Thymus (tissue), 11 donors: ENCODE measurements around the gene IPMK. TPM values are rescaled to one million over a fixed set of nuclear protein-coding genes. Genes with fewer than 3 reads are reported as not detected.
"Not testable (repeated sequence)": the region's sequence is repeated elsewhere in the genome, so short reads cannot be mapped to it uniquely, and the experiment has no call there.

Experiments
- DNase-seq, 9 donors: peaks; one replicate each; pipeline ENCODE4 v3.0.0-alpha.2; 2013; ENCODE audit warnings: low spot score in 9 of 9, low read depth in 6 of 9, missing footprints in 1 of 9
- H3K27ac ChIP-seq, 2 donors: one replicate each; pipeline ENCODE4 v1.5.1; 2013; ENCODE audit warnings: control low read depth in 1 of 2, low read depth in 1 of 2, low read length in 1 of 2, mild to moderate bottlenecking in 1 of 2, moderate library complexity in 1 of 2
- H3K27me3 ChIP-seq, 2 donors: one replicate each; pipeline ENCODE4 v1.5.1; 2013; ENCODE audit warnings: low read length in 1 of 2; ENCODE audit not compliant: control insufficient read depth in 2 of 2, insufficient read depth in 1 of 2
- H3K36me3 ChIP-seq, 2 donors: one replicate each; pipeline ENCODE4 v1.5.1; 2013; ENCODE audit warnings: low read length in 1 of 2, mild to moderate bottlenecking in 1 of 2, moderate library complexity in 1 of 2; ENCODE audit not compliant: control insufficient read depth in 2 of 2, insufficient read depth in 2 of 2
- H3K4me1 ChIP-seq, 2 donors: one replicate each; pipeline ENCODE4 v1.5.1; 2013; ENCODE audit warnings: low read length in 2 of 2; ENCODE audit not compliant: control insufficient read depth in 2 of 2, insufficient read depth in 2 of 2
- H3K4me3 ChIP-seq, 2 donors: one replicate each; pipeline ENCODE4 v1.5.1; 2013; ENCODE audit warnings: low read length in 2 of 2, control low read depth in 1 of 2, mild to moderate bottlenecking in 1 of 2
- H3K9me3 ChIP-seq, 2 donors: one replicate each; pipeline ENCODE4 v1.5.1; 2013; ENCODE audit warnings: low read length in 1 of 2, mild to moderate bottlenecking in 1 of 2; ENCODE audit not compliant: control insufficient read depth in 2 of 2, insufficient read depth in 1 of 2
- WGBS: extraction: QIAGEN DNeasy Blood & Tissue Kit; methylation state at CpG from one replicate; pipeline ENCODE4 v1.1.7; 2013; 5-methylcytosine and 5-hydroxymethylcytosine counted together
- polyA plus RNA-seq: library from polyadenylated mRNA; stranded (reverse); fragments of 200-250 nt; gene quantifications from one replicate; pipeline ENCODE4 v1.2.3, GENCODE V29; 2013
- total RNA-seq: library from RNA; stranded (reverse); fragments of 120-200 nt; gene quantifications from one replicate; pipeline ENCODE4 v1.2.4, GENCODE V29; 2013
- donor health status: healthy.

Gene IPMK
- total and polyA plus RNA-seq, 2 donors, result 4.5 to 5.2 TPM

DNA sequence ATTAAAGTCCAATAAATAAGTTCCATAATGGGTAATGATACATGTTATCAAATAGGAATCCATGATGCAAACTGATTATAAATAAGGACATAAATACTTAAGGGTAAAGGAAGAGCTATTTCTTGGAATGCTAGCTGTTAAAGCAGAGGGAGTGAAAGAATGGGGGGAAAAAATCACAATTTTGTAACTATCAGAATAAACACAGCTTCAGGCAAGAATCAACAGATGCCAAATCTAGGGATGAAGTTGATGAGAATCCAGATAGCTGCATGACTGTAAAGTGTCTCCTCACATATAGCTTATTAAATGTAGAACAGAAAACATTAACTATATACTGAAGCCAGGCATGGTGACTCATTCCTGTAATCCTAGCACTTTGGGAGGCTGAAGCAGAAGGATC lies 4.9 kb downstream of the IPMK start:
- Histone ChIP-seq H3K27me3 (no peaks in the 10 kb centered on the region), H3K27ac (no peak overlapping the region), H3K4me3 (no peak overlapping the region), H3K9me3 (no peaks in the 10 kb centered on the region), H3K36me3 (no peaks in the 10 kb centered on the region), H3K4me1 (no peaks in the 10 kb centered on the region)
- no peak for DNase-seq

GRCh38 chr10:58260334-58260733 lies 7.4 kb downstream of the IPMK start:
- no peak overlapping the region for H3K27ac ChIP-seq

DNA sequence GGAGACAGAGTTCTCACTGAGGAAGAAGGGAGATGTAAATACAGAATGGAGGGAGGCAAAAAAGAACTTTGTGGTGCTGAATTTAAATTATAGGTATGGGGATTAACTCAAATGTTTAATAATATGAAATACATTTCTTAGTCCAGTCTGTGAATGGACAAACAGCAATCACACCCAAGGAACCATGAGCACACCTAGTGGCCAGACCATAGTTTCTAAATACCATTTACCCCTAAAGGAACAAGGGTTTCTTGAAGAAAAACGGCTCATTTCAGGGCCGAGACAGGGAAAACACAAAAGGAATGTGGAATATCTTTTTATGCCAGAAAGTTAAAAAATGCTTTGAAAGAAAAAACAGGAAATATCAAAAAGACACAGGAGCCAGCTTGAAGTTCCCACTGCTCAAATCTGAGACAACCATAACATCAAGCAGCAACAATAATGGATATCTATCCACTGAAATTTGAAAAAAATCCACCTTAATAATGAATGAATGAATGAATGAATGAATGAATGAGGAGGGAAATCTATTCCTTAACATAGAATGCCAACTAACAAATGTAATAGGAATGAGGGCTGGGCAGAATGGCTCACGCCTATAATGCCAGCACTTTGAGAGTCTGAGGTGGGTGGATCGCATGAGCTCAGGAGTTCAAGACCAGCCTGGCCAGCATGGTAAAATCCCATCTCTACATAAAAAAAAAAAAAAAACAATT lies 8.6 kb downstream of the IPMK start:
- WGBS, result 96% methylated on average over 4 of the region's 4 CpGs
- Histone ChIP-seq H3K4me3 (no peak overlapping the region), H3K27ac (no peak overlapping the region), H3K36me3 (peaks cover 0 to 4% of the 10 kb centered on the region in 2 donors), H3K27me3 (no peaks in the 10 kb centered on the region), H3K4me1 (peaks cover 0 to 3% of the 10 kb centered on the region in 2 donors), H3K9me3 (no peaks in the 10 kb centered on the region)
- no peak for DNase-seq

More at GRCh38 chr10:58260334-58260733, 7.4 kb downstream of the IPMK start:
- Histone ChIP-seq H3K9me3 (no peaks in the 10 kb centered on the region), H3K4me1 (no peaks in the 10 kb centered on the region), H3K4me3 (no peak overlapping the region), H3K27me3 (no peaks in the 10 kb centered on the region), H3K36me3 (no peaks in the 10 kb centered on the region)
- DNase-seq, result no peak

DNA sequence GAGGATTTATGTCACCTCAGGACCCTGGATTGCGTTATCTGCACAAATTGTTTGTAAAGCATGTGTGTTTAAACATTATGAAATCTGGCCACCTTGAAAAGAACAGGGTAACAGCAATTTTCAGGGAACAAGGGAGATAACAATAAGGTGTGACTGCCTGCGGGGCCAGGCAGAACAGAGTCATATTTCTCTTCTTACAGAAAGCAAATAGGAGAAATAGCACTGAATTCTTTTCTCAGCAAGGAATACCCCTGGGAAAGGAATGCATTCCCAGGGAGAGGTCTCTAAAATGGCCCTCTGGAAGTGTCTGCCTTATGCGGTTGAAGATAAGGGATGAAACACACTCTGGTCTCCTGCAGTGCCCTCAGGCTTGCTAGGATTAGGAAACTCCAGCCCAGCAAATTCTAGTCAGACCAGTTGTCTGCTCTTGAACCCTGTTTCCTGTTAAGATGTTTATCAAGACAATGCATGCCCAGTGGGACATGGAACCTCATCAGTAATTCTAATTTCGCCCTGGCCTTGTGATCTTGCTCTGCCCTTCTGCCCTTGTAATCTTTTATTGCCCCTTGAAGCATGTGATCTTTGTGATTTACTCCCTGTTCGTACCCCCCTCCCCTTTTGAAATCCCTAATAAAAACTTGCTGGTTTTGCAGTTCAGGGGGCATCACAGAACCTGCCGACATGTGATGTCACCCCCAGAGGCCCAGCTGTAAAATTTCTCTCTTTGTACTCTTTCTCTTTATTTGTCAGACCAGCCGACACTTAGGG lies 11.5 kb downstream of the IPMK start:
- H3K4me3 ChIP-seq, H3K36me3 ChIP-seq, H3K9me3 ChIP-seq, H3K27me3 ChIP-seq, DNase-seq, H3K27ac ChIP-seq, H3K4me1 ChIP-seq: not testable (repeated sequence)
- WGBS, result over 99% methylated on average over 7 of the region's 7 CpGs

- Histone ChIP-seq H3K27me3 (no peaks in the 10 kb centered on the region), H3K4me1 (peaks cover 0 to 3% of the 10 kb centered on the region in 2 donors), H3K4me3 (no peak overlapping the region), H3K27ac (no peak overlapping the region), H3K9me3 (peaks cover 0 to 5% of the 10 kb centered on the region in 2 donors), H3K36me3 (peaks cover 0 to 4% of the 10 kb centered on the region in 2 donors)
- WGBS, result 100% methylated on average over 1 of the region's 1 CpG
- DNase-seq, result no peak
Observed at GRCh38 chr10:58254644-58255043, 13.1 kb downstream of the IPMK start.

GRCh38 chr10:58253184-58253583 lies 14.5 kb downstream of the IPMK start:
- Histone ChIP-seq H3K4me1 (peaks cover 0 to 3% of the 10 kb centered on the region in 2 donors), H3K9me3 (peaks cover 0 to 5% of the 10 kb centered on the region in 2 donors), H3K4me3 (no peak overlapping the region), H3K27me3 (no peaks in the 10 kb centered on the region), H3K27ac (no peak overlapping the region), H3K36me3 (peaks cover 0 to 4% of the 10 kb centered on the region in 2 donors)
- DNase-seq, result no peak
- 98% methylated on average over 4 of the region's 4 CpGs for WGBS

- not testable (repeated sequence) for H3K4me1 ChIP-seq, H3K27me3 ChIP-seq, DNase-seq, H3K36me3 ChIP-seq, H3K4me3 ChIP-seq, H3K27ac ChIP-seq
- WGBS, result 96% methylated on average over 3 of the region's 3 CpGs
- peaks cover 0 to 10% of the 10 kb centered on the region in 2 donors for H3K9me3 ChIP-seq
Observed at GRCh38 chr10:58244666-58245065, 23.0 kb downstream of the IPMK start.

DNA sequence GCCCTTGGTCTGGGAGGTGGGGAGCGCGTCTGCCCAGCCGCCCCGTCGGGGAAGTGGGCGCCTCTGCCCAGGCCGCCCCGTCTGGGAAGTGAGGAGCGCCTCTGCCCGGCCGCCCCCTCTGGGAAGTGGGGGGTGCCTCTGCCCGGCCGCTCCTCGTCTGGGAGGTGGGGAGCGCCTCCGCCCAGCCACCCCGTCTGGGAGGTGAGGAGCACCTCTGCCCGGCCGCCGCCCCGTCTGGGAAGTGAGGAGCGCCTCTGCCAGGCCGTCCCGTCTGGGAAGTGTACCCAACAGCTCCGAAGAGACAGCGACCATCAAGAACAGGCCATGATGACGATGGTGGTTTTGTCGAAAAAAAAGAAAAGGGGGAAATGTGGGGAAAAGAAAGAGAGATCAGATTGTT lies 23.5 kb downstream of the IPMK start:
- H3K4me1 ChIP-seq, H3K36me3 ChIP-seq, H3K27me3 ChIP-seq, DNase-seq, H3K27ac ChIP-seq, H3K4me3 ChIP-seq: not testable (repeated sequence)
- 99% methylated on average over 21 of the region's 28 CpGs for WGBS
- peaks cover 0 to 10% of the 10 kb centered on the region in 2 donors for H3K9me3 ChIP-seq

- H3K27me3 ChIP-seq, H3K27ac ChIP-seq, H3K4me1 ChIP-seq, H3K36me3 ChIP-seq, DNase-seq, H3K4me3 ChIP-seq: not testable (repeated sequence)
- peaks cover 0 to 10% of the 10 kb centered on the region in 2 donors for H3K9me3 ChIP-seq
- 95% methylated on average over 31 of the region's 31 CpGs for WGBS
Observed at GRCh38 chr10:58243801-58244200, 23.9 kb downstream of the IPMK start.
